GM18873 (cell line): Measurements from ENCODE around the gene NFIX.

Experiments used
- ATAC-seq: cut with Tn5 transposase; IDR thresholded peaks from one replicate; pipeline ENCODE4 v1.9.1; 2021; ENCODE audit warnings: mild to moderate bottlenecking, moderate library complexity, moderate number of reproducible peaks; ENCODE audit not compliant: unreplicated experiment, low FRiP score

The NFIX gene

DNA sequence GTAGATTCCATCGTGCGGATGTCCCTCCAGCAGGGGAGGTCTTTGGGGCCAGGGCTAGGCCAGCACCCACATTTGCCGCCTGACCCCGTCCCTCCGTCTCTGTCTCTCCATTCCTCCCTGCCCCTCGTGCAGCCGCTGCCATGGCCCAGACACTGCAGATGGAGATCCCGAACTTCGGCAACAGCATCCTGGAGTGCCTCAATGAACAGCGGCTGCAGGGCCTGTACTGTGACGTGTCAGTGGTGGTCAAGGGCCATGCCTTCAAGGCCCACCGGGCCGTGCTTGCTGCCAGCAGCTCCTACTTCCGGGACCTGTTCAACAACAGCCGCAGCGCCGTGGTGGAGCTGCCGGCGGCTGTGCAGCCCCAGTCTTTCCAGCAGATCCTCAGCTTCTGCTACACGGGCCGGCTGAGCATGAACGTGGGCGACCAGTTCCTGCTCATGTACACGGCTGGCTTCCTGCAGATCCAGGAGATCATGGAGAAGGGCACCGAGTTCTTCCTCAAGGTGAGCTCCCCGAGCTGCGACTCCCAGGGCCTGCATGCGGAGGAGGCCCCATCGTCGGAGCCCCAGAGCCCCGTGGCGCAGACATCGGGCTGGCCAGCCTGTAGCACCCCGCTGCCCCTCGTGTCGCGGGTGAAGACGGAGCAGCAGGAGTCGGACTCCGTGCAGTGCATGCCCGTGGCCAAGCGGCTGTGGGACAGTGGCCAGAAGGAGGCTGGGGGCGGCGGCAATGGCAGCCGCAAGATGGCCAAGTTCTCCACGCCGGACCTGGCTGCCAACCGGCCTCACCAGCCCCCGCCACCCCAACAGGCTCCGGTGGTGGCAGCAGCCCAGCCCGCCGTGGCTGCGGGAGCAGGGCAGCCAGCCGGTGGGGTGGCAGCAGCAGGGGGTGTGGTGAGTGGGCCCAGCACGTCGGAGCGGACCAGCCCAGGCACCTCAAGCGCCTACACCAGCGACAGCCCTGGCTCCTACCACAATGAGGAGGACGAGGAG lies 140.1 kb downstream of the NFIX start:
- ATAC-seq, result no peak

DNA sequence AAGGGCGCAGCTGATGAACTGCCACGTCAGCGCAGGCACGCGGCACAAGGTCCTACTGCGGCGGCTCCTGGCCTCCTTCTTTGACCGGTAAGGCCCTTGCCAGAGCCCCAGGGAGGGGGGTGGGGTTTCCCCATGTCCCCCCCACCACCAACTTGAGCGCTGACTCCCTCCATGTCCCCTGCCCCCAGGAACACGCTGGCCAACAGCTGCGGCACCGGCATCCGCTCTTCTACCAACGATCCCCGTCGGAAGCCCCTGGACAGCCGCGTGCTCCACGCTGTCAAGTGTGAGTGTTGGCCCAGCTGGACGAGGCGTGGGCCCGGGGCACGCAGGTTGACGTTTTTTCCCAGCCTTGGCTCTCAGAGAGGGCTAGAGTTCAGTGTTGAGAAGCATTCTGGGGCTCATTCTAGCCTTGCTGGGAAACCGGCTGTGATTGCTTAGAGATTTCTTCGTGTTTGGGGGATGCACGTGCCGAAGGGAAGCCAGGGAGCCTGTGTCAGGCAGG lies 142.1 kb downstream of the NFIX start:
- no peak for ATAC-seq

DNA sequence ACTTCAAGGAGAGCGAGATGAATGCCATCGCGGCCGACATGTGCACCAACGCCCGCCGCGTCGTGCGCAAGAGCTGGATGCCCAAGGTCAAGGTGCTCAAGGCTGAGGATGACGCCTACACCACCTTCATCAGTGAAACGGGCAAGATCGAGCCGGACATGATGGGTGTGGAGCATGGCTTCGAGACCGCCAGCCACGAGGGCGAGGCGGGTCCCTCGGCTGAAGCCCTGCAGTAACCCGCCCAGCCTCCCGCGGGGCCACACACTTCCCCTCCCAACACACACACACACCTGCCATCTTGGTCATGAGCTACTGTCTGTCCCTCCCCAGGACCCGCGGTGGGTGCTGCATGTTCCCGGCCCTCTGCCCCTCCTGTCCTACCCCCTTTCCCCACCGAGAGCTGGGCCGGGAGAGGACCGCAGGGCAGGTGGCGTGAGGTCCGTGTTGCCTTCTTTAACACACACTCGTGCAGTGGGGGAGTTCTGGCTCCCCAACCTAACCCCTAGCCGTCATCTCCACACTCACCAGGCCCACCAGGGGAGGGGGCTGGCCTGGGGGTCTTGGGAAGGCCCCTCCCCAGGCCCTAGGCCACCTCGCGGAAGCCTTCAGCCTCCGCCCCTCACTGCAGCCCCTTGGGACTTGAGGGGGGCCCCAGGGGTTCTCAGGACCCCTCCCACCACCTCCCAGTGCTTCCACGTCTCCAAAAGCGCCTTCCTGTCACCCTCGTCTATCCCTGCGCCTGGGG lies 143.1 kb downstream of the NFIX start:
- no peak for ATAC-seq

DNA sequence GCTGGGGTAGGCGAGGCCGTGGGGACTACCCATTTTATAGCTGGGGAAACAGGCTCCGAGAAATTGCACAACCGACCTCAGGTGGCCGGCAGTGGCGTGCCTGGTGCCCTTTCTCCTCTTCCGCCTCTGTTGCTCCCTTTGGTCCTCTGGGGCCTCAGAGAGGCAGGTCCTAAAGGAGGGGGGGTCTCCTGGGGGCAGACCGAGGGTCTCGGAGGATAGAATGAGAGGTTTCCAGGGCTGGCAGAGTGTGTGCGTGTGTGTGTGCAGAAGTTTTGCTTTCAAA lies 143.6 kb downstream of the NFIX start:
- ATAC-seq, result no peak

DNA sequence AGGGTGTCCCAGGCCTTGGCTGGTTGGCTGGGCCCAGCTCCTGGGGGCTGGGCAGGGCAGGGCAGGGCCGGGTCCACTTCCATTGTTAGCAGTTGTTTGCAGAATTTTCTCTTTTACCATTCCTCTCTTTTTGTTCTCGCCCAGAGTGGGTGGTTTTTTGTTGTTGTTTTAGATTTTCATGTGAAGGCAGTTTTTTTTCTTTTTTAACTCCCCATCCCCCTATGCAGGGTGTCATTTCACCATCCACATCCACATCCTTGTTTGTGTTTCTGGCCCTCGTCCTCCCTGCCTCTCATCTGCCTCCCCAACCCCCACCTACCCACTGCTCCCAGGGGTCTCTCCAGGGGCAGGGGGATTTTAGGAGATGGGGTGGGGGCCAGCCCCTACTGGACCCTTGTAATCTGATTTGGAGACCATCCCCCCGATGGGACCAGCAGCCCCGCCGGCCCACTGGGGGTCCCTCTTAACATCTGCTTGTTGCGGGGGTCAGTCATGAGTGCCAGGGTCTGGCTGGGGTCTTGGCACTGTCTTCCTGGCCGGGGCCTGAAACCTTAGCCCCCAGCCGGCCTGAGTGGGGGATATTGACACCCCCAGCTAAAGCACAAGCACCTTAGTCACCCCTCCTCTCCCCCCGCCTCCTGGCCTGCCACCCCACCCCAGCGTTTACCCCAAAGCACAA lies 144.5 kb downstream of the NFIX start:
- ATAC-seq, result no peak

DNA sequence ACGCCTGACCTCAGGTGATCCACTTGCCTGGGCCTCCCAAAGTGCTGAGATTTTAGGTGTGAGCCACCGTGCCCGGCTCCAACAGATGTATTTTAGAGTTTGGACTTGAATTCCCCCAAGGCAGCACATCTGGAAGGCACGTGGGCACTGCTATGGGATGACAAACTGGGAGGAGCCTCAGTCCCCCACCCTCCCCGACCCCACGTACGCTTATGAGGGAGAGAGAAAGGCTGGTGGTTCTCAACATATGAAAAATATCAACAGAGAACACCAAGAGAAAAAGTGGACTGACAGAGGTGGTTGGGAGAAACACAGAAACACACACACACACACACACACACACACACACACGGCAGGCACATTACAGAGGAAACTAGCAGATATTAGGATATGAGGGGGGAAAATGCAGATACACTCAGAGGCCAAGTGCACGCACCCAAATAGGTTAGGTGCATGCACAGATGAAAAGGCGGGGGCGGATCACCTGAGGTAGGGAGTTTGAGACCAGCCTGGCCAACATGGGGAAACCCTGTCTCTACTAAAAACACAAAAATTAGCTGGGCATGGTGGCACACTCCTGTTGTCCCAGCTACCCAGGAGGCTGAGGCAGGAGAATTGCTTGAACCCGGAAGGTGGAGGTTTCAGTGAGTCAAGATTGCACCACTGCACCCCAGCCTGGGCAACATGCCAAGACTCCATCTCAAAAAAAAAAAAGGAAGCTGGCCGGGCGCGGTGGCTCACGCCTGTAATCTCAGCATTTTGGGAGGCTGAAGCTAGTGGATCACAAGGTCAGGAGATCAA lies 151.7 kb downstream of the NFIX start:
- ATAC-seq, result no peak
